GM21360 (cell line): ENCODE data around the gene KIAA1614.

ENCODE experiments used
- ATAC-seq: cut with Tn5 transposase; IDR thresholded peaks from one replicate; pipeline ENCODE4 v1.9.1; 2021; ENCODE audit warnings: mild to moderate bottlenecking, moderate library complexity; ENCODE audit not compliant: unreplicated experiment

Gene KIAA1614

DNA sequence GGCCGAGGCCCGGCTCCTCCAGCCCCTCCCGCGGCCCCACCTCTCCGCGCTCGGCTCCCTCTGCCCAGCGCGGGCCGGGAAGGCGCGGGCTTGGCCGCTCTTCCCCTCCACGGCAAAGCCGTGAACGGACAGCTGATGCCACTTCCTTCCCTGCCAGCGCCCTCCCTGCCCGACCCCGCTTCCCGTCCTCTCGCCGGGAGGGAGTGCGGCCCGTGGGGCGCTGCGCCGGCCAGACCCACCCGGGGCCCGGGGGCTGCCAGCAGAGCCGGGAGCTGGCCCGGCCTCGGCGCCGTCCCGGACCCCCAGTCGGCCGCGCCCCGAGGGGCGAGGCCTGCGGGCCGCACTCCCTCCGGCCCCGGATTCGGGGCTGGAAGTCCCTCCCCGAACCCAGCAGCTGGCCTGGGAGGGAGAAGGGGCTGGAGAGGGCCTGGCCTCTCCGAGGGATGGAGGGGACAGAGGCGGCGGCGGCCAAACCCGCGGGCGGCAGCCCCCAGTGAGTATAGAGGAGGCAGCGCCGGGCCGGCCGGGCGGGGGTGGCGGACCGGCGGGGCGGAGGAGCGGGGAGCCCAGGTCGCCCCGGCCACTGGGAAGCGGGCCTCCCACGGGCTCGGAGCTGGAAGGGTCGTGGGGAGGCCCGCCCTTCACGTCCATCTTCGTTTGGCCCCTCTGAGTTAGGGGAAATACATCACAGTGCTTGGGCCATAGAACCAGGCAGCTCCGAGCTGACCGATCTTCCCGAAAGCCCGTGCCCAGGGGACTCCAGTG is at the start of gene KIAA1614:
Gene KIAA1614 (plus strand): TSS at position 97 of the 765 bp plus-strand sequence. CDS start 347 bp downstream, at position 444.
- no peak for ATAC-seq

DNA sequence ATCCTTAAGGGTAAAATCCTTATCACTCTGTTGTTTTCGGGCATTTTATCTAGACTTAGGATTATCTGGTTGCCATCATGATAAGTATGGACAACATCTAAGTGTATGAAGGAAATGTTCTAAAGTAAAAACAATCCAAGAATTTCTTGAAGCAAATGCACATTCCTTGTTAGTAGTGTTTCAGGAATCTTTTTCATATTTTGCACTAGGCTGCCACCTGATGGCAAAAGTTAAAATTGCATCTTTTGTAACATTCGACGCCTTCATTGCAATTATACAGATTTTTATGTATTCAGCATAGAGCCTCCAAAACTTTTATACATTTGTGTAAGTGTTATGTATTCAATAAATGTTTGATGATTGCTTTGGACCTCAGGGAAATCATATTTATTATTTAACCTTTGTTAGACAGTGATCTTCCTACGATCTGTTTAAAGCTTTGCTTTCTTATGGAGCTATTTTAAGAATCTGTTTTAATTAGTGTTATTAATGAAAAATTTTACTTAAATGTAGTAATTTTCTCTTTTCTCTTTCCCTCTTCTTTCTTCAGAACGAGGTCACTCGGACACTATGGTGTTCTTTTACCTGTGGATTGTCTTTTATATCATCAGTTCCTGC is 49.4 kb upstream of the KIAA1614 start:
- ATAC-seq, result no peak

DNA sequence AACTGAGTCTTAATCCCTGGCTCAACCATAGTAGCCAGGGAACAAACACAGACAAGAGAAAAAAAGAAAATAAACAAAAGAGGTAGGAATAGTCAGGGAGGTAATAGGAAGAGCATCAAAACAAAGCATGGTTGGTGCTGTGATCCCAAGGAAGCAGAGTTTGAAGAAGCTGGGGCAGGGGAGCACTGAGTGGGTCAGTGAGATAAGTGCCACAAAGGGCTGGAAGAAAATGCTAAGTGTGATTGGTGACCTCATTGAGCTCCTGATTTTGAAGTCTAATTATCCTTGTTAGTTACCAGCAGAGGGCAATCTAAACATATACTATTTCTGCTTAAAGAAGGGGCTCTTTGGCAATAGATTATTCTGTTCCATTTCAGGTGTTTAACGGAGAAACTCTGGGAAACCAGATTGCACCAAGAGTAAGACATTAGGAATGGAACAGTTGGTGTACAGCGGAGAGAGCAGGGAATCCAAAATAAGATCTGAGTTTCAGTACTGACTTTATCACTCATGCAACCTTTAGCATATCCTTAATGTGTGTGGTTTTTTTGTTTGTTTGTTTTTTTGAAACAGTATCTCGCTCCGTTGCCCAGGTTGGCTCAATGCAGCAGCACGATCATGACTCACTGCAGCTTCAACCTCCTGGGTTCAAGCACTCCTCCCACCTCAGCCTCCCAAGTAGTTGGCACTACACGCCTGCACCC is 30.7 kb upstream of the KIAA1614 start:
- ATAC-seq, result no peak

DNA sequence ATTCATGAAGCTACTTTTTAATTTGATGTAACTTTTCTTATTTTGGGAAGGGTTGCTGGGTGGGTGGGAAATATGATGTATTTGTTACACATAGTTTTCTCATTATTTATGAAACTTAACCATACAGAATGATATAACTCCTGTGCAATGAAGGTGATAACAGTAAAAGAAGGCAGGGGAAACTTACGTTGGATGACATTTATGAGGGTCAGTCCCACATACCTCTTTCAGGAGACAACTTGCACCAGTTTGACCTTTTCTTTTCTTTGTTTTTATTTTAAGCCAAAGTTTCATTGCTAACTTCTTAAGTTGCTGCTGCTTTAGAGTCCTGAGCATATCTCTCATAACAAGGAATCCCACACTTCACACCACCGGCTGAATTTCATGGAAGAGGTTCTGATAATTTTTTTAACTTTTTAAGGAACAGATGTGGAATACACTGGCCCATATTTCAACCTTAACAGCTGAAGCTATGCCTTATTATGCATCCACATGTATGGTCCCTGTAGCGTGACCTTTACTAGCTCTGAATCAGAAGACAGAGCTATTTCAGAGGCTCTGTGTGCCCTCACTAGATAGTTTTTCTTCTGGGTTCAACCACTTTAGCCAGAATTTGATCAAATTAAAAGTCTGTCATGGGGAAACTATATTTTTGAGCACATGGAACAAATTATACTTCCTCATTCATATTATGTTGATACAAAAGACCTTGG is 28.0 kb upstream of the KIAA1614 start:
- no peak for ATAC-seq

DNA sequence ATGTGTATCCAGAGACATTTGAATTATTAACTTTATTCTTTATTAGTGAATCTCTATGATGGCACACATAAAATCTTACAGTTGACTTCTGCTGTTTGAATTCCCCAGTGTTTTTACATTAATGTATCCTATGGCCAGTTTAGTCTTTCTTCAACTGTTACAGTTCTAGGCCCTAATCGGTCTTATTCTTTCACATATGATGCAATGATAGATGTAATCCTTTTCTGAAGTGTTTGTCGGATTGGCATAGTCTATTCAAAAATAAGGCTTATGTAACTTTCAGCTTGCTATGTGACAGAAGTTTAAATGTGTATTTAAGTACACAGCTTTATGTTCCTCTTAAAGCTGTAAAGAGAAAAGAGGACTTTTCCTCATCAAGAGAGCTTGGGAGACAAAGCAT is 26.4 kb upstream of the KIAA1614 start:
- no peak for ATAC-seq

DNA sequence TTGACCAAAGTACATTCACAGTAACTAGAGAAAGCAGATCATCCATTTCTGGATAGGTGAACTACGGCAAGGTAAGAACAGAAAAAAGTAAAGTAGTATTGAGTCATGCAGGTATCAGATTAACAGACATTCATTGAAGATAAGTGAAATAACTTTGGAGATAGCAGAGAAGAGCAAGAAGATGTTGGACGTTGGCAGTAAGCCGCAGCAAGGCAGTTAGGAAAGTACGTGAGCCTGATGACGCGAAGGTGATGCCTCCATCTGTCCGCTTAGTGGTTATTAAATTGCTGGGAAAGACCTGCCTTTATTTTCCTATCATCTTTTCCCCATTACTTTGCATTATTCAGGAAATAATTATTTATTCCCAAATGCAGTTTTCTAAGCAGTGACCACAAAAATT is 24.9 kb upstream of the KIAA1614 start:
- ATAC-seq, result no peak

DNA sequence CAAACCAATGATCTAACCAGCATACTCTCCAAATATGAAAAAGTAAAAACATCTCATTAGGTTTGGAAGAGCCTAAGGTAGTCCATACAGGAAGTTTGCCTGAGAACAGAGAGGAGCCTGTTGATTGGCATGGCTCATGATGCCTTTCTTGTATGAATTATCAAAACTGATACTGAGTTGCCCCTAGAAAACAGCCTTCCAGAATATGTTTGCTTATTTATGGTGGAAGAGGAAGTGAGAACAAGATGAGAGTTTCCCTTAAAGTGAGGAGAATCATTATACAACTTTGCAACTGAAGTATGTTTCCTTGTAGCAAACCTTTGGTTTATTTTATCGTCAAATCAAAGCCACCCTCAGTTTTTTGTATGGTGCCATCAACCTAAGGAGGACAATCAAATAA is 23.8 kb upstream of the KIAA1614 start:
- peak; percentile 52 for ATAC-seq

GRCh38 chr1:180889325-180889724 is 23.4 kb upstream of the KIAA1614 start:
- ATAC-seq, result peak; percentile 9

DNA sequence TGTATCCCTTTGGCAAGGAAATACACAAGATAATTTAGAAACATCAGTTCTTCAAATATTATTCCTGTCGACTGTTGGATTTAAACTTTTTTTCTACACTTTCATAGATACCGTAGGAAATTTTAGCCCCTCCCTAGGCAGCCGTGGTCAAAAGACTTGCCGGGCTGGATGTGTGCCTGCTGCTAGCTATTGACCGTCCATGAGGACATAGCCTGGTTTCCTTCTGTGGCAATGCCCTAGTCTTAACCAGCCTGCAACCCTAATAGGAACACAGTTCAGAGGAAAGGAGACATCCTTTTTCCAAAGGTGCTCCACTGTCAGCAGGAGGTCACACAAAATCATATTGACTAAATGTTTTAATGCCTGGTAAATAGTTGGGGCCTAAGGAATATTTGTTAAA is 20.4 kb upstream of the KIAA1614 start:
- ATAC-seq, result no peak

DNA sequence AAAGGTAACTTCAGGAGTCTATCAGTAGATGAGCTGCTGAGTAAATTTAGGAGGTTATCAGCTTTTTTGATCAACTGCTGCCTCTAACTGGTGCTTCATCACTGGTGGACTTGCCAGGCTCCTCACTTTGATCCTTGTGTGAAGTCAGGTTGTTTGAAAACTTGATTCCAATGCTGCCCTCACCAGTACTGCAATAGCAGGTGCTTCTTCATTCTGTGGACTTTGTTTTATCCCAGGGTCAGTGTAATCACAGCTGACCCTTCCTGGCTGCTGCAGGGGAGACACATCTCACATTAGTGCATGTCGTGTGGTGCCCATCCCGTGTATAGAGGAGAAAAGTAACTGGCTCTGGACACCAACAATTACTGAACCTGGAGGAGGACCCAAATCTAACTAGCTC is 20.0 kb upstream of the KIAA1614 start:
- no peak for ATAC-seq

- ATAC-seq, result no peak
Measured at GRCh38 chr1:180893614-180894013, 19.1 kb upstream of the KIAA1614 start.

DNA sequence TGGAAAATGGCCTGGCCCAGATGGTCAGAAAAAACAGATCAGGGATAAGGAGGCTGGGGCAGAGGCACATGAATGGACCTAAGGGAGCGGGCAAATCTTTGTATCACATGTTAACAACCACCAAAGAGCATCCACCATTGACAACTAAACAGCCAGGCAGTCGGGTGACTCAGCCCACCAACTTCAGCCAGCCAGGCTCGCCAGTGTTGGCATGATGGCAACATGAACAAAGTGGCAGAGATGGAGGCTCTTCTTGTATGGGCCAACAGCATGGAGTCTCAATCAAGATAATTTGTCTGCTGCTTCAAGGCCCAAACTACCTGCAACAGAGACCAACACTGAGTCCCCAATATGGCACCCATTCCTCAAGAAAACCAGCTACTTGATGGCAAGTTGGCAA is 16.5 kb upstream of the KIAA1614 start:
- no peak for ATAC-seq

DNA sequence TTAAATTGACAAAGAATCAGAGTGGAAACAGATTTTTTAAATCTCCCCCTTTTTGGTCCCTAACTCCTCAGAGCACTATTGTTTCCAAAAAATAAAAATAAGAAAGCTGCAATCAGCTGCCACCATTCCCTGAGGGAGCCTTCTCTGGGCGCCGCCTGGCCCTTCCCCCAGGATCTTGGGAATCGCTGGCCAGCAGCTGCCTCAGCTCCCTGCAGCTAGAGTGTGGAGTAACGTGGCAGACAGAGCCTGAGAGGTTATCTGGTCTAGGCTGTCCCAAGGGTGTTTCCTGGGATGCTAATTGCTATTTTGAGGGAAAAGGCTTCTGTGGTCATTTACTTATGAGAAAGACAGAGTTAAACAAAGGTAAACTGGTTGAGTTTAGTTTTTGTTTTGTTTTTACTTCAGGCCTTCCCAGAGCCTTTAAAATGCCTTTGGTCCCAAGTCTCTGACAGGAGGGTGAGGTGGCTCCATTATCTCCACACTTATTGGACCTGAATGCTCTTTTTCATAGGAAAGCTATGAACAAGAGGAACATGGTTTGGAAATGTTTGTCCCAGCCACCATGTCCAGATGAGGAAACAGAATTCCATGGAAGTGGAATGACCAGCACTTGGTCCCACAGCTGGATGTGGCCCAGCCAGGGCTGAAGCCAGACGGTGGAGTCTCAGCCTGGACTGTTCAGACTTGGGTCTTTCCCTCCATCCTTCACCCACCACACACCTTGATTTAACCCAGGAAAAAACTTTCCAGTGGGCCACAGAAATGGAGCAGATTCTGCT is 14.1 kb upstream of the KIAA1614 start:
- no peak for ATAC-seq

- ATAC-seq, result no peak
Measured at GRCh38 chr1:180899262-180899661, 13.4 kb upstream of the KIAA1614 start.

DNA sequence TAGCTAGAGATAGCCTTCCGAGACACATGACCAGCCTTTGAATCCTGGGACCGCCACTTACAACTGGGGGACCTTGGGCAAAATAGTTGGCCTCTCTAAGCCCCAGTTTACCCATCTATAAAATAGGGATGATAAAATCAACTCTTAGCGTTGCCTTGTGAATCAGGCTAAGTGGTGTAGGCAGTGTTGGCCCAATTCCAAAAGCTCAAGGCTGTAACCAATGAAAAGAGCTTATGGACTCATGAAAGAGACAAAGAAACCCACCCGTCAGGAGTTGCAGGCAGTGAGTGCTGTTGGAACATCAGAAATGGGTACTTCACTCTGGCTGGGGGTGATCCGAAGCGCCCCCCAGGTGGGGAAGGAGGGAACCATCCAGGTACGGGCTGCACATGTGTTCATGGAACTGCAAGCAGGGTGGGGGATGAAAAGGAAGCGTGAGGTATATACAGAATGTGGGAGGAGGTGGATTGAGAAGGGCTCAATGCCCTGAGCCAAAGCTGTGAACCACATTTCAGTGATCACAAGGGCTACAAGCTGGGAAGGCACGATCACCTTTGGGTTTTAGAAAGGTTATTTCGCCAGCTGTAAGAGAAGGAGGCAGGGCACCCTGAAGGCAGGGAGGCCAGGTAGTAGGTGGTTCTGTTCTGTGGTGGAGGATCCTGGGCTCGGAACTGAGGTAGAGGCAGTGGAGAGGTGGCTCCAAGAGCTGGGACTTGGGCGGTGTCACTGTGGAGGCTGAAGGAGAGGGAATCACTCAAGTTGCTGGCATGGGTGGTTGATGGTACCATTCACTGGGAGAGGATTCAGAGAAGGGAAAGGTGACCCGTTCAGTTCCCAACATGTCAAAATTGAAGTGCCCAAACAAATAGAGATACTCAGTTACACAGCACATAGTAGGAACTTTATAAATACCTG is 11.4 kb upstream of the KIAA1614 start:
- ATAC-seq, result no peak

DNA sequence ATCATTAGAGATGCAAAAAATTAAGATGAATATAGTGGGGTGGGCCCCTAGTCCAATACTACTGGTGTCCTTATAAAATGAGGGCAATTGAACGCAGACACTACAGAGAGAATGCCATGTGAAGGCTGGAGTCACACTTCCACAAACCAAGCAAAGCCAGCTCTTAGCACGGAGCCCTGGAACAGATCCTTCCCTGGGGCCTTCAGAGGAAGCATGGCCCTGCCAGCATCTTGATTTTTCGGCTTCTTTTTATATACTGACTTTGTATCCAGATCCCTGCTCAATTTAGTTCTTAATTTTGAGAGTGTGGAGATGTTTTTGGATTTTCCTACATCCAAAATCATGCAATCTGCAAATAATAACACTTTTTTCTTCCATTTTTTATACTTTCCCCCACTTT is 10.2 kb upstream of the KIAA1614 start:
- ATAC-seq, result no peak

GRCh38 chr1:180905927-180906326 is 6.8 kb upstream of the KIAA1614 start:
- ATAC-seq, result no peak

DNA sequence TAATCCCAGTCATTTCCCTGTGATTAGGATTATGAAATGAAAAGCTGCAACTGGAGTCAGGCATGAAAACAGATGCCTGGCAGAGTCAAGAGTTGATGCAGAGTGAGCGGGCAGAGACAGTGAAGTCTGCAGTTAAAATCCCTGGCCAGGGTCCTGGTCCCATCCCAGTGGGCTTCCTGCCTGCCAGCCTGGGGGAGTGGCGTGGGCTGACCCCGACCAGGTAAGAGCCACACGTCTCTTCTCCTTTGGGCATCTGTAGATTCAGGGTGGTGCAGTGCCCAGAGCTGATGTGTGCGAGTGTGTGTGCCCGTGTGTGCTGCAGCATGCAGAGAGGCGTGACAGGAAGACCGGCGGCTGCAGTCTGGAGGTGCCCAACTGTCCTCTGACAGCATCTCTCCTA is 6.2 kb upstream of the KIAA1614 start:
- ATAC-seq, result no peak

DNA sequence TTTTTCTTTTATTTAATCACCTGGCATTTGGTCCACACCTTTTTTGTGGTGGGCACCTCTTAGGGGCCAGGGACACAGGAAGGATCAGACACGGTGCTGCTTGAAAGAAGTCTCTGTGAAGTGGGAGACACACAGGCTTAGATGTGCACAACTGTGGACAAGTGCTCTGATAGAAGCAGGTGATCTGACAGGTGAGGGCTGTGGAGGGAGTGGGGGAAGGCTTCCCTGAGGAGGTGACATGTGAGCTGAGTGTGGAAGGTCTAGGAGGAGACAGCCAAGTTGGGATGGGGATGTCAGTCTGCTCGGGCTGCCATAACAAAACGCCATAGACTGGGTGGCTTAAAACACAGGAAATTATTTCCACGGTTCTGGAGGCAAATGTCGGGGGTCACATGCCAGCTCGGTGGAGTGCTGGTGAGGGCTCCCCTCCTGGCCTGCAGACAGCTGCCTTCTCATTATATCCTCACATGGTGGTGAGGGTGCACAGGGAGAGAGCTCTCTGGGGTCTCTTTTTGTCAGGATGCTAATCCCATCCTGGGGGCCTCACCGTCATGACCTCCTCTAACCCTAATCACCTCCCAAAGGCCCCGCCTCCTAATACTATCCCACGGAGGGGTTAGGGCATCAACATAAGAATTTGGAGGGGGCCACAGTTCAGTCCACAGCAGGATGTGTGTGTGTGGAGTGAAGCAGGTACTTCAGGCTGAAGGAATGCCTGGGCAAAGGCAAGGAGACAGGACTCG is 5.2 kb upstream of the KIAA1614 start:
- ATAC-seq, result no peak
